Activated CD4-positive, alpha-beta T cell treated with anti-CD3 and anti-CD28 coated beads, Interleukin-10, Interleukin-2, amounts not matched to agents 100 ng/mL and 50 ng/mL, durations not matched to agents 16 hours and 8 hours (primary cell): Measurements from ENCODE around the gene DPPA3.
"Not testable (repeated sequence)": the region's sequence is repeated elsewhere in the genome, so short reads cannot be mapped to it uniquely, and the experiment has no call there.

Source experiments
- DNase-seq: peaks from one replicate; pipeline ENCODE4 v3.0.0-alpha.2; 2020

Gene DPPA3

DNA sequence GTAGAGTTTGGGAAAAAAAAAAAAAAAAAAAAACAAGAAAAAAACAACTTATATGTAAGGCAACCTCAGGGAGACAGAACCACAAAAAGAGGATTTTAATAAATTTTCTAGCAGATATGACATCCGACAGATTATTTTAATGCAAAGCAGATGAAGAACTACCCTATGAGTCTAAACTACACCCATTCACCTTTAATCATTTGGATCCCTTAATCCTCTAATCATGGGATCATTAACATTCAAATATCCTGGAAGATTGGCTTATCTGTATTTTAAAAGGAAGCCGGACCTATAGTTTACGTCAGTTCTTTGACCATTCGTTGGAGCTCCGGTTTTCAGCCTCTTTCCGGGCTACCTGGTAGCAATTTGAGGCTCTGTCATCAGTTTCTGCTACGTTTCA is at the start of gene DPPA3:
DPPA3 (plus strand) TSS at position 301 of the 400 bp plus-strand sequence. CDS start 138 bp downstream, outside the sequence.
- DNase-seq, result no peak

GRCh38 chr12:7661741-7662140 is 49.5 kb upstream of the DPPA3 start:
- no peak for DNase-seq

DNA sequence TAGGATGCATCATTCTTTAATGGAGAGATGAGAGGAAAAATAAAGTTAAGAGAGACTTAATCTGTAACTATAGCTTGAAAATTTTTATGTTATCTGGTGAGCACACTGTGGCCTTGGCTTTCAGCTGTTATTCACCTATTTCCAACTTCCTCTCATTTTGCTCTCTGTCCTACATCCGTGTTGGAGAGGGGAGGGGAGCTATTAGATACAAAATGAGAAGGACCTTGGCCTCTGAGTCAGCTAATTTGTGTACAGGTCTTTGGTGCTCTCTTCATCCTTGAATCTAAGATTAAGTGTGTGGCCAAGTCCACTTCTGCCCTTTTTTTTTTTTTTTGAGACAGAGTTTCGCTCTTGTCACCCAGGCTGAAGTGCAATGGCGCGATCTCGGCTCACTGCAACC is 44.6 kb upstream of the DPPA3 start:
- DNase-seq, result no peak

DNA sequence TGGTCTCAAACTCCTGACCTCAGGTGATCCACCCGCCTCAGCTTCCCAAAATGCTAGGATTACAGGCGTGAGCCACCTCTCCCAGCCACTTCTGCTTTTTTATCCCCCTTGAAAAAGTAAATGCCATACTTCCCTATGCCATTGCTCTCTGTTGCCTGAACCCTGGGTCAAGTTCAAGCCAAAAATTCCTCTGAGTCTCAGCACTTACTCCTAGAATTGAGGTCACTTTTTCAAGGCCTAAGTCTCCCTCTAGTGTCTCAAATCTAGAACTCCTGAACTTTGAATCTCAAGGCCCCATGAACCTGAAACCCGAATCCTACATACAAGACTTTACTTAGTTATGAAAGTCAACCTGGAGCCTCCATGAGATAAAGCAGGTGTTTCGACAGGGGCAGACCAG is 44.1 kb upstream of the DPPA3 start:
- no peak for DNase-seq

GRCh38 chr12:7668171-7668570 is 43.1 kb upstream of the DPPA3 start:
- DNase-seq, result no peak

- DNase-seq, result not testable (repeated sequence)
Measured at GRCh38 chr12:7675455-7675854, 35.8 kb upstream of the DPPA3 start.

DNA sequence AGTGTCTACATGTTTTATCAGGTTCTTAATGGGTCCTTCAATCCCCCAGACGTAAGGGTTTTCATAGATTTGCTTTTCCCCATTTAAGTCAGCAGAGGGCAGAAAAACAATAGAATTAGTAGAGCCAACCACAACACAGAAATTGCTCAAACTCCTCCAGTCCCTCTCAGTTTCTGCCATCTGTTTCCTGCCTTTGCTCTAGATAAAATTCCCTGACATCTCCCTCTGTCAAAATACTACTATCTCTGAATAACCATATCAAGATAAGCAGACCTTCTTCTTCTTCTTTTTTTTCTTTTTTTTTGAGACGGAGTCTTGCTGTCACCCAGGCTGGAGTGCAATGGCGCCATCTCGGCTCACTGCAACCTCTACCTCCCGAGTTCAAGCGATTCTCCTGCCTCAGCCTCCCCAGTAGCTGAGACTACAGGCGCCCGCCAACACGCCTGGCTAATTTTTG is 33.8 kb upstream of the DPPA3 start:
- DNase-seq, result peak; percentile 47

- no peak for DNase-seq
Measured at GRCh38 chr12:7678744-7679143, 32.5 kb upstream of the DPPA3 start.

DNA sequence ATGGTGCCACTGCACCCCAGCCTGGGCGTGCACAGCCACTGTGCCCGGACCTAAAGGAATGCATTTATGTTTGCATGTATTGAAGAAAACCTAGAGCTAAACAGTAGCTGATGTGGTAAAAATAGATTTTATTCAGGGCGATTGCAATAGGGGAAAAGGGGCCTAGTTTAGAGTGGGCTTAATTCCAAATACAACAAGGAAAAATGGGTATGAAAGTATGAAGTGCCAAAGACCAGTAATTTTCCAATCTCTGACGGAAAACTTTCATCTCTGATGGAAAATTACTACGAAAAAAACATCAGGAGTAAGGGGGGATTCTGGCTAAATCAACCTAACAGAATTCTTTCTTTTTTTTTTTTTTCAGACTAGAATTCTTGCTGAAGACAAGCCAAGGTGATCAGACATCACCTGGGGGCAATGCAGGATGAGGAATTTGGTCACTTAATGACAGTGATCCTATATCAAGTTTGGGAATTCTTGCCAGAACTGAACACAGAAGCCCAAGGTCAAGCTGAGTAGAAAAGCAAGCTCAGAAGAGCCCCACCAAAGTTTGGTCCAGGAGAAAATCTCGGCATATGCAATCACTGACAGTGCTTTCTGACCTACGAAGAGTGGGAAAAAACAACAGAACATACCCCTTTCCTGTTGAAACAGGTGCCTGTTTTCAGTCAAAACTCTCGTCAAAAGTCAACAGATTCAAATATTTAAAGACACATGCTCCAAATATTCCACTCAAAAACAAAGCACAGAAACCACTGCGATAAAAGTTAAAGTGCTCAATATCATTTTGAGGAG is 31.8 kb upstream of the DPPA3 start:
- DNase-seq, result no peak

- DNase-seq, result no peak
Measured at GRCh38 chr12:7681535-7681934, 29.7 kb upstream of the DPPA3 start.

DNA sequence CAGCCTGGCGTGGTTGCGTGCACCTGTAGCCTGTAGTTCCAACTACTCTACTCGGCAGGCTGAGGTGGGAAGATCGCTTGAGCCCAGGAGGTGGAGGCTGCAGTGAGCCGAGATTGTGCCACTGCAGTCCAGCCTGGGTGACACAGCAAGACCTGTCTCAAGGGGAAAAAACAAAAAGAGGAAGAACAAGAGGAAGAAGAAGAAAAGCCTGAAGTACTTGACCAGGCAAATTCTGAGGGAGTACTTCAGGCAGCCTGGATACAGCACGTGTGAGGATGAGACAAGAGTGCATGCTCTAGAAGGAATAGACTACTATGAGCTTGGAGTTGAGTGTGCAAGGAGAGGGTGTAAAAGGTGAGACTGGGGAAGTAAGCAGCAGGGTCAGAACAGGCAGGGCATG is 17.4 kb upstream of the DPPA3 start:
- no peak for DNase-seq

DNA sequence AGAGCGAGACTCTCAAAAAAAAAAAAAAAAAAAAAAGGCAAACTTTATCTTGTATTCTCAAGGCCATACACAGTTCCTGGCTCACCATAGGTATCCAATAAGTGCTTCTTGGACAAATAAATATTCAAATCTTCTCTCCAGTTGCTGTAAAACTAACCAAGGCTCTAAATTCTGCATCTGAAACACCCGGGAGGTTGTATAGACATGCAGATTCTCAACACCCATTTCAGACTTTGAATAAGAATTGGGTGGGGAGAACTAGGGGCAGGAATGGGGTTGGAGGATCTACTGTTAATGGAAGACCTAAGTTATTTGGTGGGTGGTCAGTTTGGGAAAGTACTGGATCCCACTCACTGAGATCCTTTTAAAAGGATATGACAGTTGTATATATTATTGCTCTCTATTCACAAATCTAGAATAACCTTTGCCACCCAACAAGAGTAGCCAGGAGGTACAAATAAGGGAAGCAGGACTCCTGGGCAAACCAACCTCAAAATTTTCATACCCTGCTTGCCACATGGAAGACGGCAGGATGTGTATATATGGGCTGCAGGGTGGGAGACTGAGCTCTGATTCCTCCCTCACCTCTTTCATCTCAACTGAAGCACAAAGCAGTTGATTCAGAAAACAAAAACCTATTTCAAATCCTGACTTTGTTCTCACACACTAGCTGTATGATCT is 16.5 kb upstream of the DPPA3 start:
- DNase-seq, result no peak

GRCh38 chr12:7695237-7695560 is 16.0 kb upstream of the DPPA3 start:
- no peak for DNase-seq

GRCh38 chr12:7695566-7696197 is 15.6 kb upstream of the DPPA3 start, which contains the start of gene GDF3:
GDF3 (minus strand) TSS chr12:7695775; CDS start chr12:7695728, 47 bp downstream.
- no peak for DNase-seq

- DNase-seq, result no peak
Measured at GRCh38 chr12:7705846-7706245, 5.4 kb upstream of the DPPA3 start.

- DNase-seq, result no peak
Measured at GRCh38 chr12:7709969-7710675, 1.1 kb upstream of the DPPA3 start.

DNA sequence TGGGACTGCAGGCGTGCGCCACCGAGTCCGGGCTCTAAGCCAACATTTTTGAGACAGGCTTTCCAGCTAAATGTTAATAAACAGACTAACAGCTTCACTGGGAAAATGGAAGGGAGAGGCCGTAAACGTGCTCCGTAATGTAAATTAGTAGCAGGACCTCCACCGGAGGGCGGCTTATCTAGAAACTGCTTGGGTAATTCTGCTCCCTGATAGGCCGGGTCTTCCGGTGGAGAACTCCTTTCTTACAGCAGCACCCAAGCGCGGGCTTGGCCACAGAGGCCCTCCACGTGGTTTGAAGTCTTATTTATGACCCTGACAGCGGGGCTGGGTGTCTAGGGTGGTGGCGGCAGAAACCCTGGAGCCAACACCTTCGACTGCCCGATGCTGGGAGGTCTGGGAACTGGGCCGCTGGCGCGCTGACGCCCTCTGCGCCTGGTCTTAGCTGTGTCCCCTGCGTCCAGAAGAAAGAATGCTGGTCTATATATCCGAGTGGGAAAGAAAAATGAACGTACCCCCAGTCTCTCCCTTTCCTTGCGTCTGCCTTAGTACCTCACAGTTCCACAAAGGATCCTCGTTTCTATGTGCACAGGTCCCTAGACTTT is 1.7 kb downstream of the DPPA3 start:
- no peak for DNase-seq

DNA sequence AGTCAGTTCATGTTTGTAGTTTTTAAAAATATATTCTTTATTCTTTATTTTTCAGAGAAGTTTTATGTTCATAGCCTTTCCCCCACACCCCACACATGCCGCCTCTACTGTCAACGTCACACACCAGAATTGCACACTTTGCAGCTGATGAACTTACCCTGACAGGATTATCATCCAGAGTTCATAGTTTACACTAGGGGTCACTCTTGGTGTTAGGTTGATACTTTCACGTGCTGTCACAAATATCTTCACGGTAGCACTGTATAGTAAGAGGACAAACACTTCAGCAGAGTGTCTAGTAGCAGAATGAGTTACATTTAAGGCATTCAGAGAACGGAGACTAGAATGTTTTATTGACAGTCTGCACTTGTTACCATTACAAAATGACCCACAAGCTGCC is 5.1 kb downstream of the DPPA3 start:
- DNase-seq, result no peak

- DNase-seq, result no peak
Measured at GRCh38 chr12:7719946-7720730, 8.9 kb downstream of the DPPA3 start.

DNA sequence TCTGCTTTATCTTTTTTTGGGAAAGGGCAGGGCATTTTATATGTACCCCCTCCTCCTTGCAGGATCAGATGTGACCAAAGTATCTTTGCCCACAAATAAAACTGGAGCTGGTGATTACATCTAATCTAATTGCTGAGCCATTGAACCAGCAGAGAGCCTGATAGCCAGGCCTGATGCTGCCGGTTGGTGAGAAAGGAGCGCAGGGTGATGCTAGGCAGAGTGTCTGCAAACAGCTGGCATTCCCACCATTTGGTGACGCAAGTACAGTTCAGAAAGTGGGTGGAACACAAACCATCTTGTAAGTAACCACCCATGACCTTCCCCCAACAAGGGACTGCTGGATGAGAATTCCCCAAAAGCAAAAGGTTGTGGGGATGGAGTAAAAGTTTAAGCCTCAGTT is 12.7 kb downstream of the DPPA3 start:
- no peak for DNase-seq

- DNase-seq, result no peak
Measured at GRCh38 chr12:7729746-7730145, 18.5 kb downstream of the DPPA3 start.

DNA sequence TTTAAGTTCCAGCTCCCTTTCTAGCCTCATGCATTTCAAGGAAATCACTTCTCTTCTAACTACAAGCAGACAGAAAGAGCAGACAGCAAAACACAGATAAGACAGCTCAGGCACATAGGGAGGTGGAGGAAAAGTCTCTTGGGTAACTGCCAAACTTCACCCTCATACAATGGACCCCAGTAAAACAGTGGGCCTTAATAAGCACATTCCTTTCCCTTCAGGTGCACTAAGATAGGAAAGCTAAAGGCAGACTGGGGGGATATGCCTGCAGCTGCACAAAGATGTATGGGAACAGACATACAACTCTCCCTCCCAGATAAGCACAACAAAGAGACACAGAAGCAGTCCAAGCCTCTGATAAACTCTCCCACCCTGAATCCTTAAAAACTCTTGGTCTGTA is 19.8 kb downstream of the DPPA3 start:
- DNase-seq, result not testable (repeated sequence)
